SK-N-SH (cell line): ENCODE data around the gene GOLGA6L7. TPM values are rescaled to one million over a fixed set of nuclear protein-coding genes. Genes with fewer than 3 reads are reported as not detected.

ENCODE experiments used
- CTCF ChIA-PET: fragments of 300-600, 350-600 bp; formaldehyde crosslinking; extraction: SDS; loops from one replicate; lab custom pipeline; 2021; lab: Yijun Ruan, JAX
- POLR2A ChIA-PET: fragments of 350-600 bp; sonication (Branson Sonifier 250); formaldehyde crosslinking; extraction: SDS; loops from one replicate; lab custom pipeline; 2020; ENCODE audit warnings: antibody characterized with exemption, inconsistent platforms; lab: Yijun Ruan, JAX
- DNase-seq: peaks from one replicate; pipeline ENCODE4 v3.0.0; 2012
- H2AFZ ChIP-seq: fragments of 200-600 bp; sonication (generic); 2 replicates; pipeline ENCODE4 v1.8.1; 2016; ENCODE audit warnings: antibody characterized with exemption, mild to moderate bottlenecking, low read depth
- H3F3A ChIP-seq: fragments of 200-600 bp; sonication (generic); replicated peaks from 2 replicates; pipeline ENCODE3; 2016; ENCODE audit warnings: antibody characterized with exemption, mild to moderate bottlenecking; ENCODE audit not compliant: insufficient read depth
- H3K27ac ChIP-seq, 2 experiments: fragments of 200-500 bp in 1 of 2; fragments of 200-600 bp in 1 of 2; sonication (Bioruptor generic) in 1 of 2; sonication (generic), shearing (Covaris generic) in 1 of 2; 2 replicates each; pipeline versions ENCODE4 v1.5.1 to v1.6.1; 2014 to 2016; ENCODE audit warnings: low read depth in 2 of 2, inconsistent platforms in 1 of 2, low read length in 1 of 2, mild to moderate bottlenecking in 1 of 2, mixed read lengths in 1 of 2
- H3K27me3 ChIP-seq: fragments of 200-600 bp; sonication (generic), shearing (Covaris generic); 2 replicates; pipeline ENCODE4 v1.6.1; 2016; ENCODE audit warnings: mixed run types; ENCODE audit not compliant: insufficient read depth
- H3K36me3 ChIP-seq, 2 experiments: fragments of 200-500 bp in 1 of 2; fragments of 200-600 bp in 1 of 2; sonication (Bioruptor generic) in 1 of 2; sonication (generic) in 1 of 2; replicated peaks in 1 of 2; 2 replicates each; pipeline versions ENCODE3 to v1.5.1; 2014 to 2016; ENCODE audit warnings: low read length in 1 of 2, mild to moderate bottlenecking in 1 of 2; ENCODE audit not compliant: insufficient read depth in 2 of 2, control insufficient read depth in 1 of 2
- H3K4me1 ChIP-seq, 2 experiments: fragments of 200-500 bp in 1 of 2; fragments of 200-600 bp in 1 of 2; sonication (Bioruptor generic) in 1 of 2; sonication (generic), shearing (Covaris generic) in 1 of 2; 2 replicates each; pipeline versions ENCODE4 v1.5.1 to v1.6.1; 2014 to 2016; ENCODE audit warnings: low read depth in 1 of 2, low read length in 1 of 2, mixed run types in 1 of 2; ENCODE audit not compliant: insufficient read depth in 2 of 2, control insufficient read depth in 1 of 2
- H3K4me2 ChIP-seq: fragments of 200-600 bp; sonication (generic), shearing (Covaris generic); 2 replicates; pipeline ENCODE4 v1.6.1; 2017; ENCODE audit warnings: mixed run types
- H3K4me3 ChIP-seq, 2 experiments: fragments of 200-500 bp in 1 of 2; fragments of 200-600 bp in 1 of 2; sonication (Bioruptor generic) in 1 of 2; sonication (generic), shearing (Covaris generic) in 1 of 2; 2 replicates each; pipeline versions ENCODE4 v1.5.1 to v1.8.1; 2014 to 2016; ENCODE audit warnings: low read depth in 2 of 2, inconsistent platforms in 1 of 2, low read length in 1 of 2, mild to moderate bottlenecking in 1 of 2, mixed read lengths in 1 of 2, moderate library complexity in 1 of 2
- H3K79me2 ChIP-seq: fragments of 200-600 bp; sonication (generic); 2 replicates; pipeline ENCODE4 v1.8.1; 2017; ENCODE audit warnings: mild to moderate bottlenecking; ENCODE audit not compliant: insufficient read depth
- H3K9ac ChIP-seq: fragments of 200-600 bp; sonication (generic); 2 replicates; pipeline ENCODE4 v1.6.1; 2017; ENCODE audit warnings: mixed run types
- H3K9me2 ChIP-seq: fragments of 200-600 bp; sonication (generic); 2 replicates; pipeline ENCODE4 v1.6.1; 2017; ENCODE audit warnings: mixed run types
- H3K9me3 ChIP-seq: fragments of 200-600 bp; sonication (generic); 2 replicates; pipeline ENCODE4 v1.6.1; 2017; ENCODE audit warnings: mixed run types, mild to moderate bottlenecking, moderate library complexity
- H4K20me1 ChIP-seq: fragments of 200-600 bp; sonication (generic); 2 replicates; pipeline ENCODE4 v1.6.1; 2017; ENCODE audit warnings: mild to moderate bottlenecking, mixed run types; ENCODE audit not compliant: insufficient read depth
- CHD2 ChIP-seq: fragments of 150-350 bp; IDR thresholded peaks from 2 replicates; pipeline ENCODE4 v1.6.1; 2018; ENCODE audit warnings: low read length; ENCODE audit not compliant: partially characterized antibody
- CTCF ChIP-seq: fragments of 200-600 bp; sonication (generic); IDR thresholded peaks from 2 replicates; pipeline ENCODE4 v1.6.1; 2017; ENCODE audit warnings: antibody characterized with exemption, mild to moderate bottlenecking, moderate library complexity
- ELF1 ChIP-seq: IDR thresholded peaks from 2 replicates; pipeline ENCODE4 v1.4.0; 2012
- EP300 ChIP-seq, 2 experiments: IDR thresholded peaks; 2 replicates each; pipeline versions ENCODE4 v1.4.0 to v1.6.1; 2012; ENCODE audit warnings: borderline replicate concordance in 1 of 2, low read depth in 1 of 2, low read length in 1 of 2
- EZH2phosphoT487 ChIP-seq: fragments of 200-600 bp; sonication (generic); IDR thresholded peaks from 2 replicates; pipeline ENCODE4 v1.6.1; 2017; ENCODE audit warnings: low read depth, mixed run types, mild to moderate bottlenecking, antibody characterized with exemption, moderate library complexity, borderline replicate concordance
- FOXM1 ChIP-seq: IDR thresholded peaks from 2 replicates; pipeline ENCODE4 v1.4.0; 2012; ENCODE audit warnings: low read depth, mild to moderate bottlenecking
- IRF3 ChIP-seq: fragments of 150-350 bp; IDR thresholded peaks from 2 replicates; pipeline ENCODE4 v1.6.1; 2016; ENCODE audit warnings: mild to moderate bottlenecking, low read depth, low read length
- MEF2A ChIP-seq: IDR thresholded peaks from 2 replicates; pipeline ENCODE4 v1.4.0; 2012; ENCODE audit warnings: low read depth, borderline replicate concordance
- MXI1 ChIP-seq: IDR thresholded peaks from 2 replicates; pipeline ENCODE4 v1.6.1; 2012; ENCODE audit warnings: mild to moderate bottlenecking, low read depth, low read length, improper control_type of control experiment
- NFIC ChIP-seq: IDR thresholded peaks from 2 replicates; pipeline ENCODE4 v1.4.0; 2012; ENCODE audit warnings: borderline replicate concordance
- NRF1 ChIP-seq: IDR thresholded peaks from 2 replicates; pipeline ENCODE4 v1.6.1; 2012; ENCODE audit warnings: low read depth, mild to moderate bottlenecking, low read length
- POLR2AphosphoS5 ChIP-seq: IDR thresholded peaks from 2 replicates; pipeline ENCODE4 v1.6.1; 2012; ENCODE audit warnings: low read depth, low read length
- RCOR1 ChIP-seq: fragments of 150-350 bp; IDR thresholded peaks from 2 replicates; pipeline ENCODE4 v1.6.1; 2017; ENCODE audit warnings: antibody characterized with exemption, low read length
- REST ChIP-seq: IDR thresholded peaks from 2 replicates; pipeline ENCODE4 v1.6.1; 2012; ENCODE audit warnings: mild to moderate bottlenecking, low read depth, low read length, moderate library complexity
- SIN3A ChIP-seq: IDR thresholded peaks from 2 replicates; pipeline ENCODE4 v1.6.1; 2012; ENCODE audit warnings: low read depth, mild to moderate bottlenecking, low read length, moderate library complexity, borderline replicate concordance
- SMC3 ChIP-seq: IDR thresholded peaks from 2 replicates; pipeline ENCODE4 v1.6.1; 2012; ENCODE audit warnings: low read depth, low read length, improper control_type of control experiment
- TEAD4 ChIP-seq: IDR thresholded peaks from 2 replicates; pipeline ENCODE4 v1.4.0; 2012; ENCODE audit warnings: mild to moderate bottlenecking, borderline replicate concordance; ENCODE audit not compliant: insufficient read depth
- ZBTB33 ChIP-seq: IDR thresholded peaks from 2 replicates; pipeline ENCODE4 v1.4.0; 2012; ENCODE audit warnings: low read depth, borderline replicate concordance
- WGBS: methylation state at CpG from one replicate; pipeline ENCODE4 v1.1.6; 2017; ENCODE audit warnings: low lambda C conversion rate; 5-methylcytosine and 5-hydroxymethylcytosine counted together
- polyA plus RNA-seq, 3 experiments: library from polyadenylated mRNA; depleted of rRNA; stranded (reverse); fragments of >200 nt; gene quantifications; 2 replicates each; pipeline ENCODE4 v1.2.3, GENCODE V29; 2012

Gene GOLGA6L7
- polyA plus RNA-seq, 1 of the 3 experiments (the other 2 are of a cell fraction) = not detected

- Histone ChIP-seq H3K9me3 (no peaks in the 10 kb centered on the region), H3K9me2 (no peaks in the 10 kb centered on the region), H3K27me3 (no peaks in the 10 kb centered on the region), H3K9ac (no peak overlapping the region), H3K27ac (no peak overlapping the region), H3K4me1 (peaks cover 0 to 8% of the 10 kb centered on the region in 2 experiments; a peak in 1 of 4 replicates), H4K20me1 (no peaks in the 10 kb centered on the region), H3F3A (no peaks in the 10 kb centered on the region), H3K79me2 (no peaks in the 10 kb centered on the region), H2AFZ (no peak overlapping the region)
- CTCF ChIA-PET = interaction anchor here (1.5 kb wide), 1 partner anchor 212 kb away, joined by 5 read pairs; no protein-coding TSS in a partner anchor
- POLR2A ChIA-PET = no interaction called here
- TF ChIP-seq NRF1 (no peak), POLR2AphosphoS5 (no peak), FOXM1 (no peak), NFIC (no peak), REST (no peak), TEAD4 (no peak)
- TF ChIP-seq, all 33 proteins: peak for 0
- Histone ChIP-seq H3K4me3 (no peak overlapping the region), H3K36me3 (no peaks in the 10 kb centered on the region), H3K4me2 (no peak overlapping the region)
- DNase-seq = no peak
- 78% methylated on average over 14 of the region's 15 CpGs for WGBS
These were observed 29.8 kb upstream of the GOLGA6L7 start for GRCh38 chr15:28878209-28878608.

- peaks cover 0 to 9% of the 10 kb centered on the region in 2 experiments; a peak in 1 of 4 replicates for H3K4me1 ChIP-seq
- H3K9me3 ChIP-seq = no peaks in the 10 kb centered on the region
- H3K36me3 ChIP-seq = no peaks in the 10 kb centered on the region
- H3K9ac ChIP-seq = no peak overlapping the region
- no peaks in the 10 kb centered on the region for H4K20me1 ChIP-seq
- ChIA-PET POLR2A (no interaction called here), CTCF (no interaction called here)
- H3K27me3 ChIP-seq = no peaks in the 10 kb centered on the region
- H3K4me3 ChIP-seq = no peak overlapping the region
- no peak overlapping the region for H3K27ac ChIP-seq
- no peak for TF ChIP-seq RCOR1
- no peak for TF ChIP-seq ZBTB33
- TF ChIP-seq EP300 (IDR thresholded peaks at IDR 0.05; ENCODE audit: borderline replicate concordance in 1 of 2, low read depth in 1 of 2, low read length in 1 of 2) = no peak
- no peak for TF ChIP-seq FOXM1
- TF ChIP-seq POLR2AphosphoS5 = no peak
- no peak for TF ChIP-seq CHD2
- TF ChIP-seq SMC3 = no peak
- TF ChIP-seq ELF1 = no peak
- no peak for TF ChIP-seq MXI1
- no peak for TF ChIP-seq SIN3A
- no peak for TF ChIP-seq MEF2A
- no peak for TF ChIP-seq IRF3
- TF ChIP-seq CTCF = no peak
- no peak for TF ChIP-seq EZH2phosphoT487
- no peak overlapping the region for H3K4me2 ChIP-seq
- no peaks in the 10 kb centered on the region for H3K9me2 ChIP-seq
- 82% methylated on average over 8 of the region's 8 CpGs for WGBS
- H3K79me2 ChIP-seq = no peaks in the 10 kb centered on the region
- H2AFZ ChIP-seq = no peak overlapping the region
- H3F3A ChIP-seq = no peaks in the 10 kb centered on the region
- DNase-seq = no peak
These were observed 28.4 kb upstream of the GOLGA6L7 start for GRCh38 chr15:28876845-28877185.
